HG02623 (cell line): ENCODE measurements around the gene ATRNL1.
A peak's percentile ranks its signal among the peaks of the same experiment; 100 is the strongest.

Experiments
- ATAC-seq: cut with Tn5 transposase; IDR thresholded peaks from one replicate; pipeline ENCODE4 v1.9.1; 2021; ENCODE audit warnings: moderate library complexity; ENCODE audit not compliant: unreplicated experiment

Gene ATRNL1, protein sequence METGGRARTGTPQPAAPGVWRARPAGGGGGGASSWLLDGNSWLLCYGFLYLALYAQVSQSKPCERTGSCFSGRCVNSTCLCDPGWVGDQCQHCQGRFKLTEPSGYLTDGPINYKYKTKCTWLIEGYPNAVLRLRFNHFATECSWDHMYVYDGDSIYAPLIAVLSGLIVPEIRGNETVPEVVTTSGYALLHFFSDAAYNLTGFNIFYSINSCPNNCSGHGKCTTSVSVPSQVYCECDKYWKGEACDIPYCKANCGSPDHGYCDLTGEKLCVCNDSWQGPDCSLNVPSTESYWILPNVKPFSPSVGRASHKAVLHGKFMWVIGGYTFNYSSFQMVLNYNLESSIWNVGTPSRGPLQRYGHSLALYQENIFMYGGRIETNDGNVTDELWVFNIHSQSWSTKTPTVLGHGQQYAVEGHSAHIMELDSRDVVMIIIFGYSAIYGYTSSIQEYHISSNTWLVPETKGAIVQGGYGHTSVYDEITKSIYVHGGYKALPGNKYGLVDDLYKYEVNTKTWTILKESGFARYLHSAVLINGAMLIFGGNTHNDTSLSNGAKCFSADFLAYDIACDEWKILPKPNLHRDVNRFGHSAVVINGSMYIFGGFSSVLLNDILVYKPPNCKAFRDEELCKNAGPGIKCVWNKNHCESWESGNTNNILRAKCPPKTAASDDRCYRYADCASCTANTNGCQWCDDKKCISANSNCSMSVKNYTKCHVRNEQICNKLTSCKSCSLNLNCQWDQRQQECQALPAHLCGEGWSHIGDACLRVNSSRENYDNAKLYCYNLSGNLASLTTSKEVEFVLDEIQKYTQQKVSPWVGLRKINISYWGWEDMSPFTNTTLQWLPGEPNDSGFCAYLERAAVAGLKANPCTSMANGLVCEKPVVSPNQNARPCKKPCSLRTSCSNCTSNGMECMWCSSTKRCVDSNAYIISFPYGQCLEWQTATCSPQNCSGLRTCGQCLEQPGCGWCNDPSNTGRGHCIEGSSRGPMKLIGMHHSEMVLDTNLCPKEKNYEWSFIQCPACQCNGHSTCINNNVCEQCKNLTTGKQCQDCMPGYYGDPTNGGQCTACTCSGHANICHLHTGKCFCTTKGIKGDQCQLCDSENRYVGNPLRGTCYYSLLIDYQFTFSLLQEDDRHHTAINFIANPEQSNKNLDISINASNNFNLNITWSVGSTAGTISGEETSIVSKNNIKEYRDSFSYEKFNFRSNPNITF (N-terminal part only)

DNA sequence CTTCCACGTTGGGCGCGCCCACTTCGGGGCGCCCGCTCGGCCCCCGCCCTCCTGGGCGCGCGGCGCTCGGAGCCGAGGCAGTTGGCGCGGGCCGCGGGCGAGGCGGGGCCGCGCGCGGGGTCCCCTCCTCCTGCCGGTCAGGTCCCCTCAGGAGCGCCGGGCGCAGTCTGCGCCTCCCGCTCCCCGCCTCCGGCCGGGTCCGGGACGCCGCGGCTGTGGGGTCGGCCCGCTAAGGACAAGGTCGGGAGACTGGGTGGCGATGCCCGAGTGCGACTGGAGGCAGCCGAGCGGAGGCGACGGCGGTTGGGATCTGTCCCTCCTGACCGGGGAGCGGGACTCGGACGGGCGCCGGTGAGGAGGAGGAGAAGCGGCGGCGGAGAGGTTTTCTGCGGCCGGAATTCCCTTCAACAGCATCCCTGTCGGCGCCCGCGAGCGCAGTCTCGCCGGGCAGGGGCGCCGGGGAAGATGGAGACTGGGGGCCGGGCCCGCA, at the start of gene ATRNL1:
TSS of gene ATRNL1 (plus strand) at position 80 of the 490 bp plus-strand sequence. CDS start at position 466, 386 bp downstream.
- ATAC-seq = peak; percentile 63

DNA sequence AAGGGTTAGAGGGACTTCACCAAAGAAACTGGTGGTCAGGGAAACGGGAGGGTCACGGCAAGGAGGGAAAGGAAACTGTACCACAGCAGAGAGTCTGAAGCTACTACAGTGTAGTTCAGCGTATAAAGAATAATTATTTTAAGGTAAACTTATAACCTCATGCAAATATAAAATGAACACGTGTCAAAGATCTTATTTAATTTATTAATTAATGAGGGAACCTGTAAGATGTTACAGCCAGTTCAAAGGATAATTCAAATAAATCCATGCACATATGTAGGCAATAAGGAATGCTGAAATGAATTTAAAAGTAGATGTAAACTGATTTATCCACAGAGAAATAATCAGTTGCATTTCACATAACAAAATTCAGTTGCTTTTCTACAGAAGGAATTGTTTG, 49.4 kb upstream of the ATRNL1 start:
- no peak for ATAC-seq

DNA sequence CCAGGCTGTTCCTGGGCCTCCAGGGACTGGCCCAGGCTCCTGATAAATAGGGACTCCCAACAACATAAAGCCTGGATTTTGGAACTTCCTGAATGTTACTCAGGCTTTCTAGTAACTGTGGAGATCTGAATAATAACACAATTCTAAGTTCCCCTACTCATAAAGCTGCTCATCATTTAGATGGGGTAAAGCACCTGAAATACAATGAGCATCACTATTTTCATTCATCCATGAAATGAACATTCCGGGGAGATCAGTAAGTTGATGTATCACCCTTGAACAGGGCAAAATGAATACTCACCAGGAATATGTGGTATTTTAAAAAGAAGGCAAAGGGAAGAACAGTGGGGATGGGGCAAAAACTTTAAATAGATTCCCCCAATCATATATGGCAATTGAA, 48.3 kb upstream of the ATRNL1 start:
- no peak for ATAC-seq

DNA sequence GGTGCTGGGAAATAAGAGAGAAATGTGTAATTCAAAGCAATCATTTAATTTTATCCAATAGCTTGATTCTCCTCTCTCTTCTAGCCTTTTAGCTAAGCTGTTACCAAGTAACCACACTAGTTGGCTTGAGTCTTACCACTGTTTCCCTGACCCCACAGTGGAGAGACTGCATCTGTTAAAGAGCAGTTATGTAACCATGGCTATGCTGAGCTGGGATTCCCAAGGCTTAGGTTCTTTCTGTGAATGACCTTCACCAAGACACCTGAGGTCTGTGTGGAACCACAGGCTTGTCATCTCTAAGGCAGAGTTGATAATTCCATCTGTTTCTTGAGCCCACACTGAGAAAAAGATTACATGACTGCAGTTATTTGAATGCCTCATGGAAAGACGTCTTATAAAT, 47.7 kb upstream of the ATRNL1 start:
- ATAC-seq = no peak

DNA sequence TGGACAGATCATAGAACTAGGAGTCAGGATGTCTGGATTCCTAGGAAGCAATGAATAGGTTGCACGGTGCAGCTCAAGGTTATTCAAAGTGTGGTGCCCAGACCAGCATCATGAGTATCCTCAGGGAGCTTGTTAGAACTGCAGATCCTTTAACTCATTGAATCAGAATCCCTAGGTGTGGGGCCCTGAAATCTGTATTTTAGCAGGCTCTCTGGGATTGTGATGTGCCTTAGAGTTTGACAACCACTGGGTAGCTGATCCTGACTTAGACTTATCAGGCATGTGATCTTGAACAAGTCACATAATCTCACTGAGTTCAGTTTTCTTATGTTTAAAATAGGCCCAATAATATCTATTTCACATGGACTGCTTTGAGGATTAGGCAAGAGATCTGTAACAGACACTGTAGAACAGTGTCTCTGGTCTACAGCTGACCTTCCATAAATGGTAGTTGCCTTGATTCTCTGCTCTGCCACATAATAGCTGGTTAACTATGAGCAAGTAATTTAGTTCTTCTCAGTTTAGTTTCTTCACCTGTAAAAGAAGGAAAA, 46.4 kb upstream of the ATRNL1 start:
- no peak for ATAC-seq

DNA sequence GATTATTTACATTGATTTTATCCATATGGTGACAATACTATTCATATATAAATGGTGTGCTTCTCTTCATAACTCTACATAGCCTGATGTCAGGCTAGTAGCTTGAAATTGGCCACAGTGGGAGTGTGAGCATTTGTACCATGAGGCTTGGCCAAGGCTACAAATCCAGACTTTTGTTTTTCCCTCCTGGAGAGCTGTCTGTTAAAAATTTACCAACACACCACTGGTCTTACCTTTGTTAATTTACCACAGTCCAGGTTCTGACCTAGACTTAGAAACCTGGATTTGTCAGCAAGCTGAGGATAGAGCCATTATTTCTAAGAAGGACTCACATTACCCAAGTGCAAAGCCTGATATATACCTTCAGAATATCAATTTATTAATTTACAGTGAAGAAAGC, 45.5 kb upstream of the ATRNL1 start:
- ATAC-seq = no peak

DNA sequence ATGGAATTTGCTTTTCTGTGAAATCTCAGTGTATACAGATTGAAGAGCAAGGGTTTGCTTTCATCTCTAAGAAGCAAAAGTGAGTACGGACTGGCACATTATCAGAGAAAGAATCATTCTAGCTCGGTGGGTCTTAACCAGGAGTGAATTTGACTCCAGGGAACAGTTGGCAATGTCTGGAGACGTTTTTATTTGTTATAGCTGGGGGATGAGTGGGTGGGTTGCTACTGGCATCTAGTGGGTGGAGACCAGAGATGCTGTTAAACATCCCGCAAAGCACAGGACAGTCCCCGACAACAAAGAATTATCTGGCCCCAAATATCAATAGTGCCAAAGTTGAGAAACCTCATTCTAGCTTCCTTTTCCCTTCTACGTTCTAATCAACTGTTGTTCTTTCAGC, 43.8 kb upstream of the ATRNL1 start:
- no peak for ATAC-seq

DNA sequence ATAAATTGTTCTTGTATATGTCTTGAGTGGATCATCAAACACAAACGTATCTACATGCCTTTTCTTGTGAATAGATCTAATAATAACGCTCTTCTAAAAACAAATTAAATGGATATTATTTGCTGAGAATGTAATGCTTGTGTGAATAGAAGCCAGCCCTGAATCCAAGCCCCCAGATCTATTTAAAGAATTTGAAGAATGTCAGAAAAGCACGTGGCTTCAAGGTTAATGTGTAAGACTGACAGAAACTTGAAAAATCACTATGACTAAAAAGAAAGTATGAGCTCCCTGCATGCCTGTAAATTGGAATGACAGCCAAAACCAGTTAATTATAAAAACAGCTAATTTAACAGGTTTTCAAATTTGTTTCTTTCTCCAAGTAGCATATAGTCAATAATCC, 43.2 kb upstream of the ATRNL1 start:
- ATAC-seq = no peak

DNA sequence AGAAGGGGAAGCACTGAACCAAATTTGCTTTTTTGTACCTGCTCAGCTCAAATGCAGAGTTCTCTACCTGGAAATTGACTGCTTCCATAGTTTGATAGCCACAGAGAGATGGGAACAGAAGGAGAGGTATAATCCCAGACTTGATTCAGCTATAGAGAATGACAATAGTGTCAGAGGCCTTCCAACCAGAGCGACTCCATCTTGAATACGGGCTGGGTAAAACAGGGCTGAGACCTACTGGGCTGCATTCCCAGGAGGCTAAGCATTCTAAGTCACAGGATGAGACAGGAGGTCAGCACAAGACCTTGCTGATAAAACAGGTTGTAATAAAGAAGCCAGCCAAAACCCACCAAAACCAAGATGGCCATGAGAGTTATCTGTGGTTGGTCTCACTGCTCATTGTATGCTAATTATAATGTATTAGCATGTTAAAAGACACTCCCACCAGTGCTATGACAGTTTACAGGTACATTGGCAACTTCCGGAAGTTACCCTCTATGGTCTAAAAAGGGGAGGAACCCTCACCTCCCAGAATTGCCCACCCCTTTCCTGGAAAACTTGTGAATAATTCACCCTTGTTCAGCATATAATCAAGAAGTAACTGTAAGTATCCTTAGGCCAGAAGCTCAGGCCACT, 42.7 kb upstream of the ATRNL1 start:
- no peak for ATAC-seq

DNA sequence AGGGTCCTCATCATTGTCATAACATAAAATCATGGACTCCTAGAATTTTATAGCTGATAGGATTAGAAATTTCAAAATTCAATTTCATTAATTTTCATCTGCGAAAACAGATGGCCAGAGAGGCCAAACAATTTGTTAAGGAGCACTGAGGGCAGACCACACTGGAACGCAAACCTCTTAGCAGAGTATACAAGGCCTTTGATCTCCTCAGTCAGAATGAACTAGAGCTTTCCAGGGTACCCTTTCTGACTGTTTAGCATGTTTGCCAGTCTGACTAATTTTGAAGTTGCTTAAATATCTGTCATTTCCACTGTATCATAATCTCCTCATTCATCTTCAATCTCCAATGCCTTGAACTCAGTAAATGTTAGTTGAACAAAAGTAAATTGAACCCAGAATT, 41.9 kb upstream of the ATRNL1 start:
- ATAC-seq = no peak

DNA sequence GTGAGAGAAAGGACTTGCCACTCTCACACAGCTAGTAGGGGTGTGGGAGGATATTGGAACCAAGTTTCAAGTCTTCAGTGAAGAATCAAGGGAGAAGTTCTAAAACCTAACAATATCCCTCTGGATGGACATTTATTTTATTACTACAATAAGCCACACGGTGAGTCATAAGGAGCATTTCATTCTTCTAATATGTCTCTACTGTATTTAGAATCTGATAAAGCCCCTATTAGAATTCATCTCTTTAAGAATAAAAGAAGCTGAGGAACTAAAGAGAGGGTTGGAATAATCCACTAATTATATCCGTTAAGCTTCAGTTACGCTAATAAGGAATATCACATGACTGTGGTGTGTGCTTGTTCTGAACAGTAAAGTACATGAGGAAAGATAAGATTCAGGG, 40.9 kb upstream of the ATRNL1 start:
- ATAC-seq = no peak

DNA sequence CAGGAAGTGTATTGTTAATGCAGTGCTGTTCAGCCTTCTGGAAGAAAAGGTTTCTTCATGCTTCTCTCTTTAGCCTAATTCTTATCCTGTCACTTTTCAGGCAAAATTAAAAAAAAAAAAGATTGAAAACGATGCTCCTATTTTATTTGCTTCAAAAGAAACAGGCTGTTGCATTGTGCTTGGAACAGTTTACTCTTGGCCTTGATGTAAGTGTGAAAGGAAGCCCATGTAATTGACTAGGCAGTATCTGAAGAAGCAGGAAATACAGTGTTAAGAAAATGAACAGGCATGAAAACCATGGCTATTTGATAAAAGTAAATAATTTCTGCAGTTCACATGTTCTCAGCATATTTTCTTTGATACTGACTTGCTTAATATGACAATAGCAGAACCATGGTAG, 40.4 kb upstream of the ATRNL1 start:
- ATAC-seq = no peak

DNA sequence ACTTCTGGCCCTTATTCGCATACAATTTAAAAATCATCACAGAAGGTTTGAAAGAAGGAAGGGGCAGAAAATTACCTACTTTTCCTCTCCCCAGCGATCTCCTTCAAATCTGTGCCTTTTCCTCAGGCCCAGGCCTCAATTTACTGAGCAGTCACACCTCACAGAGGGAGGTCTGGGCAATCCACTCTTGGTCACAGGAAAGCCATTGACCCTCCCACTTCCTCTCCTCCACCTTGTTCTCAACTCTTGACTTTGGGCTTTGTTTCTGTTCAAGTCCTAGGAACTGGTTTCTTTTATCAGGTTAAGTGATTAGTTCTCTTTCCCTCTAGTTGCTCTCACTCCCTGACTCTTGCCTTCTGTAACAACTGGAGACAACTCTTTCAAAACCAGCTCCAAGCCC, 37.0 kb upstream of the ATRNL1 start:
- no peak for ATAC-seq

DNA sequence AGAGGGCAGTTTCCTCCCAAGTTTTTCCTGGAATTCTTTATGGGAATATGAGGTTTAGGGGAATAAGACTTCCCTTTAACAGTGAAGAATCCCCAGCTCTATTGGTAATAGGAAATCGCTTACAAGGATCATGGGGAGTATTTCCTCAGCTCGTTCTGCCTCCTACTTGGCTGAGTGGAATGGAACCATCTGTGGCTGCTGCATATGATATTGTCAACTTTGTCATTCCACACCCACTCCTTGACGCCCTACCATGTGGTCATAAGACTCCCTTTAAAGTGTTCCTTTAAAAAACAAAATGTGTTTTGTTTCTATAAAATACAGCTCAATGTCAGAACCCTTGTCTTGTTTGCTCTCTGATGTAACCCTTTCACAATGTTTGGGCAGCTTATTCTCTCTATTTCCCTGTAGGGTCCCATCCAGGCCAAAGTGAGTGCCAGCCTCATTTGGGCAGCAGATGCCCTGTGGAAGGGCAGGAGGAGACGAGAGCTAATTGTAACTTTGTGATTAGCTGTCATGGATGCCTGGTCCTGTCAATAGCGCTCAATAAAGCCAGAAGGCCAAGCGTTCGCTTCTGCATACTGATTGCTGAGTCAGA, 33.8 kb upstream of the ATRNL1 start:
- ATAC-seq = no peak

DNA sequence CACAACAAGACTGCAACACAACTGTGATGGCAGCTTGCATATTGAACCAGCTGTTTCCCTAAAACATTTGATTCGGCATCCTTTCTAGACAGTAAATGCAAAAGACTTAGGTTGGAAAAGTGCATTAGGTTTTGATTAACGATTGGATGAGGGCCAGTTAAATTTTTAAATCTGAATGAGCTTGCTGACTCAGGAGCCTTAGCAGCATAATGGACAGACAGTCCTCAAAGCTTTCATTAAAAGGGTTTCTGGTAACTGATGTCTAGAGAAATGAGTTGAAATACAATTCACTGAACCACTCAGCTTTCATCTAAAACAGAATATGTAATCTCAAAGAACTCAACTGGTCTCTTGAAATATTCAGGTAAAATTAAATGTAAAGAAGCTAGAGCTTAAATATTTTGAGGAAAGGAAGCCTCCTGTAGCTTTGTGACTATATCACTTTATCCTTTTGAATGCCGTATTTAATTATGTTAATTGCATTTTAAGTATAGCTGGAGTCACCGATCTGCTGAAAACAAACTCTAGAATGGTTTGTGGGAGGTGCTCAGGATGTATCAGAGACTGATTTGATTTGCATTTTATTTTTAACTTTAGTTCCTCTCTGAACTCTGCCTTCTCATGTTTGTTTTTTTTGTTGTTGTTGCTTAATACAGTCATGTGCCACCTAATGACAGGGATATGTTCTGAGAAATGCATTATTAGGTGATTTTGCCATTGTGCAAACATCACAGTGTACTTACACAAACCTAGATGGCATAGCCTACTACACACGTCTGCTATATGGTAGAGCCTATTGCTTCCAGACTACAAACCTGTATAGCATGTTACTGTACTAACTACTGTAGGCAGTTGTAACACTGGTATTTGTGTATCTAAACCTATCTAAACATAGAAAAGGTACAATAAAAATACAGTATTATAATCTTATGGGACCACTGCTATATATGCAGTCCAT, 29.2 kb upstream of the ATRNL1 start:
- ATAC-seq = no peak

DNA sequence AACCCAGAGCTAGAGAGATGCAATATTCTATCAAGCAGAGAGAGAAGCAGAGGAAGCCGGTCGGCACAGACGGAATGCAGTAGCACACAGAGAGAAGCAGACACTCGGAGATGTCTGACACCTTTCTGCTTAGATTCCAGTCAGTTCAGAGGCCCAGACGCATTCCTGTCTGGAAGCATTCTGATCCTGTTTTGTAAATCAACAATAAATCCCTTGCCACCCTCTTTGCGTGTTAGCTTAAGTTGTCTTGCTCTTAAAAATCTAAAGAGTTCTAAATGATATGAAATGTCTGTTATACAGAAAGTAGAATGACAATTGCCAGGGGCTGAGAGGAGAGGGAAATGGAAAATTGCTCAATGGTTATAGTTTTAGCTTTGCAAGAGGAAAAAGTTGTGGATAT, 27.4 kb upstream of the ATRNL1 start:
- ATAC-seq = no peak

DNA sequence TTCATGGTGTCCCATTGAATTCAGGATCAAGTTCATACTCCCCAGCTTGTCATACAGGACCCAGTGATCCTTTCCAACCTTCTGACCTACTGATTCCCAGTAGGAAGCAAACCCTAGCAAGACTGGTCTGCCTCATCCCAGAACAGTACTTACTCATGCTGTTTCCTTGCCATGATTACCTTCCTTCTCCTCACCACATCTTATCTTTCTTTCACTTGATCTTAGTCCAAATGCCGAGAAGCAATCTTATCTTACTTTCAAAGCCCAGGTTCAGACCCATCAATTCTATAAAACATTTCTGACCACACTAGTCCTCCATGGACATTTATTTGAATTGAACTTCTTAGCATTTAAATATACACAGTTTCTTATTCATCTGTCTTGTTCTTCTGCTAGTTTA, 26.6 kb upstream of the ATRNL1 start:
- ATAC-seq = no peak

DNA sequence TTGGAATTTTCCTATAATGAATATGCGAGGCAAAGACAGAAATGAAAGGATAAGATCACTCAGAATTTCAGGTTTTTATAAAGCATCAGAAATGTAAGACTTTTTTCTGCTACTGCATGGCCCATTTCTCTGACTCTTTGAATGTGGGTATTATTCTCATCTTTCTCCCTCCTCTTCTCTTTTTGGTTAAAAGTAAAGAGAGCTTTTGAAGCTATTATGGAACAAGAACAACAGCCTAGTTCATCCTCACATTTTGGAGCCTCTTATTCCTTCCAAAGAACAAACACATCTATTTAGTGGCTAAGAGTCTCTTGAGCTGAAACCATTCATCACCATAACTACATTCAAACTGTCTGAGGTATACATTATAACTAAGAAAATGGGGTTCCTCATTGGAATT, 19.4 kb upstream of the ATRNL1 start:
- ATAC-seq = no peak

DNA sequence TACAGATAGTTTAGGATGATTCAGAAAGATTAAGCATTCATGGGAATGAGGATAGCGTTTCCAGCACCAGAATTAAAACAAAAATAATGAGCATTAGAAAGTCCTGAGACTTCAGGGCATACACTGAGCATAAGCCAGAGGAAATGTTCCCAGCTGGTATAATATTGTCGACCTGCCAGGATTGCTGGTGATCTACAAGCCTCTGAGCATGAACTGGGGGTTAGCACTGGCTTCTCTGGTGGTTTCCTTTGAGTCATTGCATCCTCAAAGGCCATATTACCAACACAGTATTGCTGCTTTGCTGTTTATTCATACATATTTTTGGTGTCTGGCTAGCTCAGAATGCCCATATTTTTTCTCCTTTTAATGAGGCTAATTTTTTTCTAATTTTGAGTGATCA, 10.7 kb upstream of the ATRNL1 start:
- no peak for ATAC-seq
